CD4-positive, alpha-beta T cell (primary cell): Measurements from ENCODE around the gene LCA5L. TPM values are rescaled to one million over a fixed set of nuclear protein-coding genes. Genes with fewer than 3 reads are reported as not detected.

Experiments used
- ATAC-seq: fragments of 200-7000 bp; cut with Tn5 transposase; one replicate; pipeline ENCODE4 v1.10.0; 2022; ENCODE audit warnings: mild to moderate bottlenecking; ENCODE audit not compliant: poor library complexity
- CTCF ChIA-PET: fragments of 350-600 bp; sonication (Branson Sonifier 250); formaldehyde crosslinking; loops from one replicate; lab custom pipeline; 2021; ENCODE audit warnings: antibody characterized with exemption, inconsistent platforms; lab: Charles Lee
- POLR2A ChIA-PET: fragments of 350-600 bp; sonication (Branson Sonifier 250); formaldehyde crosslinking; loops from one replicate; lab custom pipeline; 2021; ENCODE audit warnings: antibody characterized with exemption, inconsistent platforms; lab: Charles Lee
- DNase-seq, 14 experiments: peaks; one replicate each; pipeline ENCODE4 v3.0.0-alpha.2; 2013 to 2020; ENCODE audit warnings: mixed read lengths in 2 of 14
- H3K27ac ChIP-seq, 2 donors: one replicate each; pipeline versions ENCODE4 v1.5.1 to v1.7.0; 2013; ENCODE audit warnings: low read length in 2 of 2, low read depth in 1 of 2, mild to moderate bottlenecking in 1 of 2
- H3K27me3 ChIP-seq, 2 experiments: 1 replicate in 1 of 2; 2 replicates in 1 of 2; pipeline versions ENCODE4 v1.6.1 to v1.7.0; 2013; ENCODE audit warnings: low read length in 2 of 2, control low read depth in 1 of 2, mild to moderate bottlenecking in 1 of 2, moderate library complexity in 1 of 2; ENCODE audit not compliant: insufficient read depth in 2 of 2, control insufficient read depth in 1 of 2
- H3K36me3 ChIP-seq: one replicate; pipeline ENCODE4 v1.6.1; 2013; ENCODE audit warnings: low read length, control low read depth; ENCODE audit not compliant: insufficient read depth
- H3K4me1 ChIP-seq: one replicate; pipeline ENCODE4 v1.6.1; 2013; ENCODE audit warnings: low read length, control low read depth; ENCODE audit not compliant: insufficient read depth
- H3K4me3 ChIP-seq: one replicate; pipeline ENCODE4 v1.5.1; 2013; ENCODE audit warnings: mild to moderate bottlenecking, low read length, moderate library complexity
- H3K9me3 ChIP-seq, 2 experiments: 1 replicate in 1 of 2; 2 replicates in 1 of 2; pipeline versions ENCODE4 v1.6.1 to v1.7.0; 2013; ENCODE audit warnings: low read length in 2 of 2, mild to moderate bottlenecking in 2 of 2, control low read depth in 1 of 2, moderate library complexity in 1 of 2; ENCODE audit not compliant: control insufficient read depth in 1 of 2, insufficient read depth in 1 of 2
- H3K27ac Mint-ChIP-seq: one replicate; pipeline ENCODE4 v1.8.0; 2020; ENCODE audit warnings: mixed read lengths
- H3K27me3 Mint-ChIP-seq: one replicate; pipeline ENCODE4 v1.8.0; 2021; ENCODE audit warnings: mixed read lengths
- H3K36me3 Mint-ChIP-seq: one replicate; pipeline ENCODE4 v1.8.0; 2021; ENCODE audit warnings: low read depth, mixed read lengths
- H3K4me1 Mint-ChIP-seq: one replicate; pipeline ENCODE4 v1.8.0; 2021; ENCODE audit warnings: low read depth, mixed read lengths
- H3K4me3 Mint-ChIP-seq: one replicate; pipeline ENCODE4 v1.8.0; 2020; ENCODE audit warnings: mild to moderate bottlenecking, mixed read lengths
- H3K9me3 Mint-ChIP-seq: one replicate; pipeline ENCODE4 v1.8.0; 2020; ENCODE audit warnings: mixed read lengths
- CTCF ChIP-seq: fragments of 200-600 bp; IDR thresholded peaks from one replicate; pipeline ENCODE4 v1.8.0; 2022; ENCODE audit warnings: antibody characterized with exemption, mild to moderate bottlenecking
- intact Hi-C, 2 experiments: fragments of 100-400 bp; cut with DNase I in 1 of 2; cut with micrococcal nuclease in 1 of 2; formaldehyde crosslinking; loops; one replicate each; pipeline versions ENCODE4 v1.15.1 to v1.9.0; 2023 to 2025; cut with DNase I, micrococcal nuclease
- total RNA-seq, 174 experiments: library from RNA in 2 of 174; stranded (reverse) in 2 of 174; gene quantifications; one replicate each; pipeline ENCODE4 v1.2.3 and lab custom pipeline; 2021 to 2026

The LCA5L gene
- total RNA-seq, 2 experiments from 2014 or later, result 0.17 TPM; not detected in 1

GRCh38 chr21:39451332-39452206 is 6.0 kb upstream of the LCA5L start, which contains the start of gene SH3BGR:
Gene SH3BGR, plus strand, starts transcription at chr21:39451970. Its CDS starts 127 bp downstream, at chr21:39452097.
- no peak for TF ChIP-seq CTCF
- intact Hi-C loops, result no loop called here
- DNase-seq (no peak), ATAC-seq (no peak)
- Histone ChIP-seq H3K36me3 (no peaks in the 10 kb centered on the region), H3K27ac (no peak within 1 kb of the TSS), H3K4me3 (no peak within 1 kb of the TSS), H3K9me3 (no peaks in the 10 kb centered on the region), H3K4me1 (no peaks in the 10 kb centered on the region), H3K27me3 (no peaks in the 10 kb centered on the region)
- no peak within 1 kb of the TSS for H3K27ac Mint-ChIP-seq
- no peak within 1 kb of the TSS for H3K4me3 Mint-ChIP-seq
- H3K9me3 Mint-ChIP-seq, result no peaks in the 10 kb centered on the region
- CTCF ChIA-PET, result interaction anchor here (2.1 kb wide), 1 partner anchor 10 kb away, joined by 5 read pairs; no protein-coding TSS in a partner anchor
- no peaks in the 10 kb centered on the region for H3K36me3 Mint-ChIP-seq
- no peaks in the 10 kb centered on the region for H3K27me3 Mint-ChIP-seq
- H3K4me1 Mint-ChIP-seq, result no peaks in the 10 kb centered on the region
- POLR2A ChIA-PET, result no interaction called here

DNA sequence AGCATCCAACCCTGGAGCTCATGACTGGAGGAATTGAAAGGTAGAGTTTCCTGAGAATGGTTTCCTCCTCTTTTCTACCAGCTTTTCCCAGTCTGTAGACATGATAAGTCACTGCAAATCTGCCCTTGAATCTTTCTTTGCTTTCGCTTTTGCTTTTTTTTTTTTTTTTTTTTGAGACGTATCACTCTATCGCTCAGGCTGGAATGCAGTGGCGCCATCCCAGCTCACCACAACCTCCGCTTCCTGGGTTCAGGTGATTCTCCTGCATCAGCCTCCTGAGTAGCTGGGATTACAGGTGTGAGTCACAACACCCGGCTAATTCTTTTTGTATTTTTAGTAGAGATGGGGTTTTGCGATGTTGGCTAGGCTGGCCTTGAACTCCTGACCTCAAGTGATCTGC is 1.7 kb upstream of the LCA5L start:
- Histone ChIP-seq H3K4me3 (no peak overlapping the region), H3K4me1 (peaks cover 11% of the 10 kb centered on the region), H3K9me3 (no peaks in the 10 kb centered on the region), H3K27ac (no peak overlapping the region), H3K36me3 (no peaks in the 10 kb centered on the region), H3K27me3 (no peaks in the 10 kb centered on the region)
- peaks cover 15% of the 10 kb centered on the region for H3K4me1 Mint-ChIP-seq
- DNase-seq (no peak), ATAC-seq (no peak)
- H3K9me3 Mint-ChIP-seq, result no peaks in the 10 kb centered on the region
- no peak for TF ChIP-seq CTCF
- no peak overlapping the region for H3K27ac Mint-ChIP-seq
- ChIA-PET CTCF (interaction anchor here (0.7 kb wide), 1 partner anchor 53 kb away, joined by 3 read pairs; no protein-coding TSS in a partner anchor), POLR2A (no interaction called here)
- intact Hi-C loops, result loop anchor here (5.0 to 10.0 kb wide), 4 partner anchors 132 to 642 kb away; partner anchors contain the start of genes BRWD1 (in 2 of the 2), ETS2 (in 1 of the 2) and PSMG1 (in 1 of the 2)
- peak overlapping the region; percentile 69 for H3K4me3 Mint-ChIP-seq
- peaks cover 8% of the 10 kb centered on the region for H3K27me3 Mint-ChIP-seq
- peaks cover 9% of the 10 kb centered on the region for H3K36me3 Mint-ChIP-seq

DNA sequence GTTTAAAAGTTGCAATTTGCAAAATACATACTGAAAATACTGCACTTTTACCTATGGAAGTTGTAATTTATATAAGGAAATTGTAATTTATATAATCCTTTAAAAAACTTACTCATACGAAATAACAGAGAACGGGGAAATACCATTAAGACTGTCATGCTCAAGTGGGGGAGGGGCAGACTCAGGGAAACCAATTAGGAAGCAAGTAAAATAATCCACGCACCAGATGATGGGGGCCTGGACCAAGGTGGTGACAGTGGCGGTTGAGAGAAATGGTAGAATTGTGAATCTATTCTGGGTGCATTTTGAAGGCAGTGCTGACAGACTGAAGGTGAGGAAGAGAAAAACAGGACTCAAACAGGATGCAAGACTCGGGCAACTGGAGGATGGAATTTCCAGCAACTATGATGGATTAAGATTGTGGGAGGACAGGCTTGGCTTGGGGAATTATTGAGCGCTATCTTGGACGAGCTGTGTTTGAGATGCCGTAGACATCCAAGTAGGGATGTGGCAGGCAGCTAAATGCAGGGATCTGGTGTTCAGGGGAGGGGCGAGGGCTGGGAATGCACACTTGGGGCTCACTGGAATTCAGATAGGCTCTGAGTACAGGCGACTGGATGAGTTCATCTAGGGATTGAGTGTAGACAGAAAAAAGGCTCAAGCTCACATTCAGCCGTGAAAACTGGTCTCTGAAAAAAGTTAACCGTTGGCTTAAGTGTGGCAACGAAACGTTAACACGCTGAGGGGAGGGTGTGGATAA is 977 bp downstream of the LCA5L start:
- peak in 1 of 14 experiments; percentile 12 for DNase-seq
- intact Hi-C loops, result loop anchor here (1.0 to 10.0 kb wide), 6 partner anchors 57 to 640 kb away; partner anchors contain the start of genes BRWD1 (in 2 of the 2), ETS2 (in 1 of the 2) and PSMG1 (in 1 of the 2)
- ATAC-seq, result no peak
- CTCF ChIA-PET, result no interaction called here
- no peak for TF ChIP-seq CTCF
- Histone ChIP-seq H3K27ac (no peak overlapping the region), H3K4me1 (peaks cover 11% of the 10 kb centered on the region), H3K36me3 (no peaks in the 10 kb centered on the region), H3K9me3 (no peaks in the 10 kb centered on the region), H3K4me3 (peak overlapping the region; percentile 71), H3K27me3 (no peaks in the 10 kb centered on the region)
- POLR2A ChIA-PET, result interaction anchor here (1.0 kb wide), 3 partner anchors 57 to 132 kb away, joined by 3 to 5 read pairs (median 3); partner anchors contain the start of gene HMGN1
- Mint-ChIP-seq H3K4me1 (peaks cover 15% of the 10 kb centered on the region), H3K36me3 (peaks cover 9% of the 10 kb centered on the region), H3K27ac (peak overlapping the region; percentile 91), H3K9me3 (no peaks in the 10 kb centered on the region), H3K4me3 (peak overlapping the region; percentile 92), H3K27me3 (peaks cover 18% of the 10 kb centered on the region)
